Measurements from ENCODE around the gene CRLF1.
"Not testable (repeated sequence)": the region's sequence is repeated elsewhere in the genome, so short reads cannot be mapped to it uniquely, and the experiment has no call there.

CRLF1 gene

GRCh38 chr19:18608102-18608804 lies 1.7 kb upstream of the CRLF1 start:
- no peak for DNase-seq

DNA sequence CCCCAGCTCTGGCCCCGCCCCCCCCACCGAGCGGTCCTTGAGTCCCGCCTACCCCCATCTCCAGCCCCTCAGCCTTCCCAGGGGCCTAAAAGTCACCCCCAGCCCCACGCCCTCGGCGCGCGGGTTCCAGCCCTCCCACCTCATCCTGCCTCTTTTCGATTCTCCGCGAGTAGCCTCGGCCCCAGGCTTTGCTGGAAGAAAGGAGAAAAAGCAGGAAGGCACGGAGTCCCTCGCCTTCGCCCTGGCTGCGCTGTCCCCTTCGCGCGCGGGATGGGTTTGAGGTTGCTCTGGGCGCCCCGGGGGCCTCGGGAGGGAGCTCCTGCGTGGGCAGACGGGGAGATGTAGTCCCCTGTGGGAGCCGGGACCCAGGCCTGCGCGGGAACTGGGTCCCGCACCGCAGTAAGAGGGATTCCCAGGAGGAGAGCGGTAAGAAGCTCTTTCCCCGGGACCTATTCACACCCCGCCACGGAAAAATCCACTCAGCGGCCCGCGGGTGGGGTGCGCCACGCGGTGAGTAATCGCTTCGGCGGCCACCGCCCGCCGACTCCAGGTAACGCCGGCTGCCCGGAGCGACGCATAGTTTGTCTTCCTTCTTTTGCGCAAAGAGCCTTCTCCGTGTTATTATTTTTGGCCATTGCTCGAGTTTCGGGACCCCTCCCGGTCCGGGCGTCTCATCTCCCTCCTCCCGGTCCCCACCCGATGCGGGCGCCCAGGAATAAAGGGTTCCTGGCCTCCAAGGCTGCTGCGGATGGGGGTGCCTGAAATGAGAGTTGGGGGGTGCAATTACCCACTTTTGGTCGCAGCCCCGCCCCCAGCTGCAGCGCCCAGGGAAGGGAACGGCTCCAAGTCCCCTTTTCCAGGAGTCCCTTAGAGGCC lies 865 bp upstream of the CRLF1 start:
- no peak for DNase-seq

DNA sequence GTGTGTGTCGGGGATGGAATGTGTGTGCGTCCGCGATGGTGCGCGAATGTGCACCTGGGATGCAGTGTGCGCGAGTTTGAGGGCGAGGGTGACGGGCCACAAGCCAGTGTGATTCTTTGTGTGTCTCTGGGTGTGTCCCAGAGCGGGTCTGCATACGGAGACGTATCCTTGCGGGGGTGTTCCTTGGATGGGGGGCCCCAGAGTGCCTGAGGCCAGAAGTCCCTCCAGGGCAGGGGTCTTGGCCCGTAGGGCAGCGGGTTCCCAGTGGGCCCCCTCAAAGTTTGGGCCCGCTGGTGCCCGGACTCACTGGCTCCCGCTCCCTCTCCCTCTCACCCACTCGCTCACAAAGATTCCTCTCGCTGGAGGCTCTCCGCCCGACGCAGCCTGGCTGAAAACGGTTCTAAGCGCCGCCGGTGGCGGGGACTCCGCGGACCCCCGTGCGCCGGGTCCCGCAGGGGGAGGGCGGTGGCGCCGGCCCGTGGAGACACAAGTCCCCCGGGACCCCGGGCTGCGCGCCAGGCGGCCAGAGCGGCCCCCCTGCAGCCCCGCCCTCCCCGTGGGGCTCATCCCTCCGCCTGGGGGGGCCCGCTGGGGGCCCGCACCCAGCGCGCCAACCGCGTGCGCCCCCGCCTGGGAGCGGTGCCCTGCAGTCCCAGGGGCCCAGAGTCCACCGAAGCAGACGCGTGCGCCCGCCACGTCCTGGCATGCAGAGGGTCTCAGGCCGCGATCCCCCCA lies 886 bp downstream of the CRLF1 start:
- no peak for DNase-seq

DNA sequence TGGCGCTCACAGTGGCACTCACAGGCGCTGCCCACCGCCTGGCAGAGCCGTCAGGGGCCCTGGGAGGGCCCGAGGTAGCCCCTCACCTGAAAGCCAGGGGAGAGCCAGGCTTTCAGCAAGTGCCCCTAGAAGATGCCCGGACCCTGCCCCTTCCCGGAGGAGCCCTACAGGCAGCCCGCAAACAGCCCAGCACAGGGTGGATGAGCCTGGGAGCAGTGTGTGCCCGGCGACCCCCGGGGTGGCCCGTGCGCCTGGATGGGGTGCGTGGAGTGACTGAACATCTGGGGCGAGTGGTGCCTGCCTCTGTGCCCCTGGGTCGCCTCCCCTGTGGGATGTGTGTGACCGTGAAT lies 1.4 kb downstream of the CRLF1 start:
- DNase-seq, result no peak

DNA sequence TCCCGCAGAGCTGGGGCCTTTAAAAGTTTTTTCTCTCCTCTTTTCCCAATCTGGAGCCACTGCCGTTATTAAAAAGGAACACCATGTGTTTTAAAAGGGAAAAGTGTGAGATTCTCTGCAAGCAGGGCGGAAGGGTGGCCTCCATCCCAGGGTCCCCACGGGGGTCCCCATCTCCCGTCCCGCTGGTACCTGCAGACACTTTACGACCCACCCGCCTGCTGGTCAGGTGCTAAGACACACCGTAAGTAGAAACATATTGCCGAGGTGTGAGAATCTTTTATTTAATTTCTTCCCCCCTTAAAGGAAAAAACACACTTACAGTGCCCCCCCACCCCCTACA lies 1.8 kb downstream of the CRLF1 start:
- no peak for DNase-seq

- DNase-seq, result no peak
Observed at GRCh38 chr19:18603958-18604819, 2.4 kb downstream of the CRLF1 start.

DNA sequence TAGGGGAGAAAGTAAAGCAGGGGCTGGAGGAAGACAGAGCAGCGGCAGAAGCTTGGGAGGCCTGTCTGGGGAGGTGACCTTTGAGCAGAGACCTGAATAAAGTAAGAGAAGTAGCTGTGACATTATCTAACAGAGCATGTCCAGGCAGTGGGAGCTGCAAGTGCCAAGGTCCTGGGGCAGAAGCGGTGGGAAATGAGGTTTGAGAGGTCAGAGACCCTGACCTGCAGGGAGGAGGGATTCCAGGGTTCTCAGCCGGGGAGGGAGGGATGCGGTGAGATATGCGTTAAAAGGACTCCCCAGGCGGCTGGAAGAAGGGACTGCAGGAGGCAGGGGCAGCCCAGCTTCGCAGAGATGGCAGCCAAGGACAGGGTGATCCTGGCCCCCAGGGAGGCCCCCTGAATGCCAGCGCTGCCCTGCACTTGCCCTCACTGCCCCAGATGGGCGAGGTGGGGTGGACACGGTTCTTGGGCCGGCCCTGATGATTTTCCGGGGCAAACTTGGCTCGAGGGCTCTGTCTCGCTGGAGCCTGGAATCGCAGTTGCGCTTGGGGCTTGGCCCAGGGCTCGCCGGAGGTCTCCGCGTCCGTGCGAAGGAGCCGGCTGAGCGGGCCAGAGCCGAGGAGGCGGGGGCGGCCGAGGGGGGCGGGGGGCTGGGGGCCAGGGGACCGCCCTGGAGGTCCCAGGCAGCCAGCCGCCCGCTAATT lies 3.2 kb downstream of the CRLF1 start:
- DNase-seq, result no peak

DNA sequence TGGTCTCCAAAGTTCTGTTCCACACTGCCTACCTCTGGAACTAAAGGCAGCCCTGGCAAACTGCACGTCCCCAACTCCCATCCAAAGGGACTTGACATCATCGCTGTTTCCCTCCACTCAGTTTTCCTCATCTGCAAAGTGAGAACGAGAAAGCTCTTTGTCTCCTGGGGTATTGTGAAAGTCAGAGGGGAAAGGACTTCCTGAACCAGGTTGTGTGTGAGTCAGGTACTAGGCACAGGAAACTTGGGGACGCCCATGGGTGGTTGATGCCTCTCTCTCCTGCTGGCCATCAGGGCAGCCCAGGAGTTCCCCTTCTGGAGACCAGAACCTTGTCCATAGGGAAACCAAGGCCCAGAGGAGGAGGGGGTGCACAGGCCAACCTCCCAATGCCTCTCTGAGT lies 4.7 kb downstream of the CRLF1 start:
- no peak for DNase-seq

GRCh38 chr19:18600692-18601397 lies 5.8 kb downstream of the CRLF1 start:
- not testable (repeated sequence) for DNase-seq

DNA sequence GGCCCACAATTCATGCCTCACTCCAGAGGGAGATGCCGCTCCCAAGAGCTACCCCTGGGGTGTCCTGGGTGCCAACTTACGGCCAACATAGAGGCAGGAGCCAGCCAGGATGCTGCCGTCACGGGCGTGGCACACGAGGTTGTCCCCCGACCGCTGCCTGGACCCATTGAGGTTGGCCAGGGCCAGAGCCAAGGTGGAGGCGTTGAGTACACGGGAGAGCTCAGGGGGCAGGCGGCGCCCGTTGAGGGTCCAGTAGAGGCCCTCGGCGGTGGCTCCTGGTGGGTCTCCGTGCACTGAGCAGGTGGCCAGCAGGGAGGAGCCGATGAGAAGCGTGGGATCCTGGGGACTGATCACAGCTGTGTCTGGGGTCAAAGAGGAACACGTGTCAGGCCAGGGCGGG lies 7.1 kb downstream of the CRLF1 start:
- no peak for DNase-seq

GRCh38 chr19:18597809-18598660 lies 8.6 kb downstream of the CRLF1 start:
- DNase-seq, result no peak

- DNase-seq, result peak; percentile 9
Observed at GRCh38 chr19:18596752-18597157, 9.8 kb downstream of the CRLF1 start.

DNA sequence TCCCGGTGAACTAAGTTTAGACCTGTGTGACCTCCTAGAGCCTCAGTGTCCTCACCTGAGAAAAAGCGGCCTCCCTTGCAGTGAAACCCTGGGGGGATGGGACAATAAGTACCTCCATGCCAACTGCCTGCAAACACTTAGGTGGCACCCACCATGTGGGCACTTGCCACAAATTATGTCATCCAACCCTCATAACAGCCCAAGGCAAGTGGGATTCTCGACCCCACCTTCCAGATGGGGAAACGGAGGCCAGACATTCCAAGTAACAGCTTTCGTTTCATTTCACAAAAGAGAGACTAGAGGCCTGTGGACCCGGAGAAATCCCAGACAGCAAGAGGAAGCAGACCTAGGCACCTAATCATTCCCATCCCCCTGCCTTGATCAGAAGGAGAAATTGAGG lies 11.1 kb downstream of the CRLF1 start:
- DNase-seq, result no peak

GRCh38 chr19:18594824-18595373 lies 11.7 kb downstream of the CRLF1 start:
- no peak for DNase-seq

DNA sequence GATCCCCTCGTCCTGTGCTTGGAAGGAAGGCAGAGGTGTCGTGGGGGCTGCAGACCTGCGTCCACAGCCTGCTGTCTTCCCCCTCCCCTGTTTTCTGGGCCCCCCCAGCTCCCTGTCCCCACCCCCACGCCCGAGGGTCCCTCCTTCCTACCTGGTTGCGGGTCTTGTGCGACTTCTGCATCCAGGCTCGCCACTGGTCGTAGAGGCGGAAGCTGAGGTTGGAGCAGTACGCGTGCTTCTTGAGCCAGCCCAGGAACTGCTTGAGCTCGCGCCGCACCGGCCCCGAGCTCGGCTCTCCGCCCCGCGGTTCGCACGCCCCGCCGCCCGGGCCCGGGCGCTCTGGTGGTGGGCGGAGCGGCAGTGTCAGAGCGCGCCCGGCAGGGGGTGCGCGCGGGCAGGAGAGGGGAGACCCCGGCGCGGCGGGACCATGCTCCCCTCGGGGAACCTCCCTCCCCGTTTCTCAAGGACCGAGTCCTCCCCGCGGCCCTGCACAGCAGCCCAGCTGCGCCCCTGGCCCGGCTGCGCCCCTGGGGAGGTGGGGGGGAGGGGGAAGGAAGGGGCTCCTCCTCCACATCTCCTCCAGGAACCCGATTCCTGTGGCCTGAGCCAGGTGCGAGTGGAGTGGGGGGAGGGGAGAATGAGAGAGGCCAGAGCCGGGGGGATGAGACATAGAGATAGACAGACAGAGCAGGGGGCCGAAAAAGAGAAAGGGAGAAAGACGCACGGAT lies 12.3 kb downstream of the CRLF1 start:
- DNase-seq, result peak; percentile 38

GRCh38 chr19:18593367-18594095 lies 13.1 kb downstream of the CRLF1 start:
- DNase-seq, result no peak

DNA sequence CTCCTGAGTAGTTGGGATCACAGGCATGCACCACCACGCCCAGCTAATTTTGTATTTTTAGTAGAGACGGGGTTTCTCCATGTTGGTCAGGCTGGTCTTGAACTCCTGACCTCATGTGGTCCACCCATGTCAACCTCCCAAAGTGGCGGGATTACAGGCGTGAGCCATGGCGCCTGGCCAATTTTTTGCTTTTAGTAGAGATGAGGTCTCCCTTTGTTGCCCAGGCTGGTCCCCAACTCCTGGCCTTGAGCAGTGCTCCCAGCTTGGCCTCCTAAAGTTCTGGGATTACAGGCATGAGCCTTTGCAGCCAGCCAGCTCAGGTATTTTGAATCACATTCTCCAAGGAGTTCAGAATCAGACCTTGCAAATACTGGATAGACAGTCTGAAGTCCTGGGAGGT lies 13.9 kb downstream of the CRLF1 start:
- not testable (repeated sequence) for DNase-seq

GRCh38 chr19:18591735-18592385 lies 14.7 kb downstream of the CRLF1 start:
- DNase-seq, result no peak

Measured in NCI-H748 treated with DMSO at 0.1 percent for 48 hours (cell line).